Femur (tissue), 1 donor: ENCODE measurements around the gene PEAK3.

Experiments
- DNase-seq: peaks from one replicate; pipeline ENCODE4 v3.0.0-alpha.2; 2017

The PEAK3 gene

DNA sequence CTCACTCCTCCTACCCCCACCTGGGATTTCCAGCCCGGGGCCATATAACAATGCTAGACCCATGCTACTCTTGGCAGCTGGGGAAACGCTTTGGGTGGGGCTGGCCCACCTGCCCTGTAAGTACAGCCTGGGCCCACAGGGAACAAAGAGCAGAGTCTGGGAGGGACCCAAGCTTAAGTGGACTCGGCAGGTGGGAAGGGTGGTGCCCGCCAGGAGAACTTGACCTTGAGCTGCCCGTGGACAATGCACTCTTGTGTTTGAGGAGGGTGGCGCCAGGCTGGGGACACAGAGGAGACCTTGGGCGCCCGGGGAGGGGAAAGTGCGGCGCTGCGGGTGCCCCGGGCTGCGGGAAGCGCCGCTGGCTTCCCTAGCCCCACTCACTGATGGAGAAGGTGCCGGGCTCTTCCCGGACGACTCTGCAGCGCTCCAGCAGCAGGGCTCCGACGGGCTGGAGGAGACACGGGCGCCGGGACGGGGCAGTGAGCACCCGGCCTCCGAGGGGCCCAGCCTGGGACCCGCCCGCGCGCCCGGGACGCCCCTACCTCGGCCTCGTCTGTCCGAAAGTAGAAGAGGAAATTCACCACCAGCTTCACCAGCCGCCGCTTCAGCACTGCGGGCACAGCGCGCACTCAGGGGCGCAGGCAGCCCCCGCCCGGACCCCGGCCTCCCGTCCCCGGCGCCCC is 46.5 kb downstream of the PEAK3 start:
- DNase-seq = no peak

DNA sequence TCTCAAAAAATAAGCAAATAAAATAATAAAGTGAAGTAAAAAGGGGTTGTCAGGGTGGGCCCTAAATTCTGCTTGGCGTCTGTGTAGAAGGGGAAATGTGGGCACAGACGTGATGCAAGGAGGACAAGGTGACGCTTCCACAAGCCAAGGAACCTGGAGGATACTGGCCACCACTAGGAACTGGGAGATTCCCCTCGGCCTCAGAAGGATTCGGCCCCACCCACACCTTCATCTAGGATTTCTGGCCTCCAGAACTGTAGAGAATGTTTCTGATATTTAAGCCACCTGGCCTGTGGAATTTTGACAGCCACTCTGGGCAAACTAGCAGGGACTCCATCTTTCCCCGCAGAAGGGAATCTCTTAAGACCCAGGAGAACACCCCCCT is 47.0 kb downstream of the PEAK3 start:
- DNase-seq = no peak

- no peak for DNase-seq
These were observed 48.2 kb downstream of the PEAK3 start for GRCh38 chr19:2233601-2234280.

GRCh38 chr19:2232286-2233151 is 49.5 kb downstream of the PEAK3 start:
- no peak for DNase-seq

DNA sequence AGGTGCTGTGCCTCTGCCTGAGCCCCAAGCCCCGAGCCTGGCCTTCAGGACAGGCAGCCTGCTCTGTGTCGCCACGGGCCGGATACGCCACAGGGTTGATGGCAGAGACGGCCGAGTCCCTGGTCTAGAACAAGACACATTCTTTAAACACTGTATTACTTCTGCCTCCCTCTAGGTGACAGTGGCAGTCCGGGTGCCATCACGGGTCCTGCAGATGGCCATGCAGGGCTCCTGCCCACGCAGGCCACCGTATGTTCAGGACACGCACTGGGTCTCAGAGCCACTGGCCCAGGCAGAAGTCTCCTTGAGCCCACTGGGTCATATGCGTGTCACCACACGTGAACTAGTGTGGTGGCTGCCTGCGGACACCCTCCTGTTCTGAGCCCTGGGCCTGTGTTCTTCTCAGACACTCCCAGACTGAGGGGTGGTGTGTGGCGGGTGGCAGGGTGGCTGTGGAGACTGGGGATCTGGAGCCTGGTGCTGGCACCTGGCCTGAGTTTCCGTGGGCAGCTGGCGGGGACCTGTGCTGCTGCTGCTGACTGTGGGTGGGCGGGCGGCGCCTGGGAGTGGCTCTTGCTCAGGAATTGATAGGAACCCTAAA is 50.3 kb downstream of the PEAK3 start:
- no peak for DNase-seq

DNA sequence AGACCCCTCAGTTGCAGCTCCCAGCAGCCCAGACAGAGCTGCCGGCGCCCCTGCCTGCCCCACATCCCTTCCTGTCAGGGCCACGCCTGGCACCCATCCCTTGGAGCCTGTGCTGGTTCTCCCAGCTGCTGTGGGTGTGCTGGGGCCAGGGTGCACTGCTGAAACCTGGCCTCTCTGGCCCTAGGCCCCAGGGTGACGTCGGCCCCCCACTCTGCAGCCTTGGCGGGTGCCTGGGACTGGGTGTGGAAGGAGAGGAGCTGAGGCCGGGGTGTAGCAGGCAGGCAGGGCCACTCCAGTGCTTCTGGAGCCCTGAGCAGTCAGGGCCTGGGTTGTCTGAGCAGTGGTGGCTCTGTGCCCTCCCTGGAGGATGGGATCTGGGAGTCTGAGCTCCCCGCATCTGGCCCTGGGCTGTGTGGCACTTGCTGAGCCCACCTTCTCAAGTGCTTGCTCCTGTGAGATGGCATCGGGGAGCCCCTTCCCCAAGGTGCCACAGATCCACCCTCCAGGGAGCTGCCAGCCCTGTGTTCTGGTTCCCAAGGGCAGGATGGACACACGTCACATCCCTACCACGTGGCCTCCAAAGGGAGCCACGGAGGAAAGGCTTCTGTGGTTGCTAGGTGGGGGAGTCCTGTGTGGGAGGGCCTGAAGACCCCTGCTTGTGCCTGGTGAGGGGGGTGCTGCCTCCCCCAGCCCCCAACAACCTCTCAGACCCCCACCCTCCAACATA is 51.0 kb downstream of the PEAK3 start:
- no peak for DNase-seq

DNA sequence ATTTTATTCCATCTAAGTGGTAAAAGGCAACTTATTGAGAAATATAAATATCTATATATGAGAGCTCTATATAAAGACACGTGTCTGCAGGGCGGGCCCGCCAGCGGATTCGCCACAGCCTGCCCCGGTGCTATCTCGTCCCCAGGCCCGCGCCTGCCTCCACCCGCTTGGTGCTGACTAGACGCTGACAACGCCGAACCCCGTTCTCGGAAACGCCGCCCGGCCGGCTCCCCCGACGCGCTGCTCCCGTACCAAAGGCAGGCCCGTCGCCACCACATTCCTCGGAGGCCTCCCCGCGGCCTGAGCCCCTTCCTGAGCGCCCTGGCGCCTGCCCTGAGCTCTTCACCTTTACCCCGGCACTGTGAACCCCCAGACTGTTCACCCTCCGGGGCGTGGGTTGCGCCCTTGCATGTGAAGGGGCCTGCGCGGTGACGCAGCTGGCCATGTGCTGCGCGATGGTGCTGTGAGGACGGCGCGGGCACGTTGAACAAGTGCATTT is 51.9 kb downstream of the PEAK3 start:
- no peak for DNase-seq

DNA sequence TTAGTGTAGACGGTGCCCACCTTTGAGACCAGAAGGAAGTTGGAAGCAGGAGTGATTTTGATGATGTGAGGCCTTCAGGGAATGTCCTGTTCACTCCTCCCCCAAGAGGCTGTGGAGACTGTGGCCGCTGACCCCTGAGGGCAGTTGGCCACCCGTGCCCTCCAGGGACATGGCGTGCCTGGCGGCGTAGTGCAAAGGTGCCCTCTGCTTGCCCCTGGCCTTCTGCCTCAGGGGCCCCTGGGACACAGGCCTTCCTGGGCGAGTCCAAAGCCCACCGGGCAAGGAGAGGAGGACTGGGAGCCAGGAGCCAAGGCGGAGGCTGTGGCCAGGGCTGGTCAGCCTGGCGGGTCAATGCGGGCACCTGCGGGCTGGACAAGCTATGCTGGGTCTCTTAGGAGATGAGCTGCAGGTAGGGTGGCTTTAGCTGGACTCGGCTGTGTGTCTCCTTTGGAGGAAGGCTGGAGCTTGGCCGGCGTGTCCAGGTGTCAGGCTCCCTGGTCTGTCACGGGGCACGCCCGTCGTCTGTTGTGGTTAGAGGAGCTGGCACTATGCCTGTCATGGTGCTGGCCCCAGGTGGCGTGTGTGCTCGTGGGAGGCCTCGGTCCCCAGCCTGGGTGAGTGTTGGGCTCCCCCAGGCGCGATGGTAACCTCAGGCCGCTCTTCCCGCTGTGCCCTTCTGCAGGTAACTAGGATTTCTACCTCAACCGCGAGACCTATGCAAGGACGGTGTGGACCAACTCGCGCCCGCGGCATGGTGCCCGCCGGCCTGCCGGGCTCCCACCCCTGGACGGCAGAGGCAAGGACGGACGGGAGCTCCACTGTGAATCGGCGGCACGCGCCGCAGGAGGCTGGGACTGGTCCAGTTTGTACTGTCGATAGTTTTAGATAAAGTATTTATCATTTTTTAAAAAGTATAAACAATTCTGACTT is 52.6 kb downstream of the PEAK3 start:
- no peak for DNase-seq

- no peak for DNase-seq
These were observed 53.6 kb downstream of the PEAK3 start for GRCh38 chr19:2228157-2229030.

DNA sequence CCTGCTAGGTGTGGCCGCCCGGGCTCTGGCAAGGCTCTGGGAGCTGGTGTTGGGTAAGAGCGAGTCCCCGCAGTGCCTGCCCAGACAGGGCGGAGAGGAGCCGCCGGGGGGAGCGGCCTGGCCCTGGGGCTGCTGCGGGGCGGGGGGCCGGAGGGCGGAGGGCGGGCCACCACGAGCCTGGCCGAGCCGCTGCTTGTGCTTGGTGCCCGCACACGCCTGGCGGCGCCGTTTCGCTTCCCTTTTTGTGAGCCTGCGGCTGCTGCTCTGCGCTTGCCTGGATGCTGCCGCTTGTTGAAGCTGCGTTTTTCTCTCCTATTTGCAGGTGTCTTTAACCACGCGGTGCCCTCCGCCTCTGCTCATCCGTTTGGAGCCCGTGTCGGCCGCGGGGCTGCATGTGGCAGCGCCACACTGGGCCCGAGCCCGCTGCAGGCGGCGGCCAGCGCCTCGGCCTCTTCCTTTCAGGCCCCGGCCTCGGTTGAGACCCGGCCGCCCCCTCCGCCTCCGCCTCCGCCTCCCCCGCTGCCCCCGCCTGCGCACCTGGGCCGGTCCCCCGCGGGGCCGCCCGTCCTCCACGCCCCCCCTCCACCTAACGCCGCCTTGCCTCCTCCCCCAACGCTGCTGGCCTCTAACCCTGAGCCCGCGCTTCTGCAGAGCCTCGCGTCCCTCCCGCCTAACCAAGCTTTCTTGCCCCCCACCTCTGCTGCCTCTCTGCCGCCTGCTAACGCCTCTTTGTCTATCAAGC is 54.4 kb downstream of the PEAK3 start:
- no peak for DNase-seq

DNA sequence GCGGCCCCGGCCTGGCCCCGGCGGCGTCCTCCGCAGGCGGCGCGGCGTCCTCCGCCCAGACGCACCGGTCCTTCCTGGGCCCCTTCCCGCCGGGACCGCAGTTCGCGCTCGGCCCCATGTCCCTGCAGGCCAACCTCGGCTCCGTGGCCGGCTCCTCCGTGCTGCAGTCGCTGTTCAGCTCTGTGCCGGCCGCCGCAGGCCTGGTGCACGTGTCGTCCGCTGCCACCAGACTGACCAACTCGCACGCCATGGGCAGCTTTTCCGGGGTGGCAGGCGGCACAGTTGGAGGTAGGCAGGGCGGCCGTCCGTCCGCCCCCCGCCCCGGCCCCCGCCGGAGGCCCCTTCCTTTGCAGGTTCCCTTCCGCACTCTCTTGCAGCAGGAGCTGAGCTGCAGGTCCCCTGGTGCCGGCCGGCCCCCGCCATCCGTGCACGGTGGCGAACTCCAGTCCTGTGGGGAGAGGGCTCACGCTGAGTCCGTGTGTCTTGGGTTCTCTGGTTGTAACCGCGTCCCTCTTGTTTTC is 55.1 kb downstream of the PEAK3 start:
- no peak for DNase-seq

DNA sequence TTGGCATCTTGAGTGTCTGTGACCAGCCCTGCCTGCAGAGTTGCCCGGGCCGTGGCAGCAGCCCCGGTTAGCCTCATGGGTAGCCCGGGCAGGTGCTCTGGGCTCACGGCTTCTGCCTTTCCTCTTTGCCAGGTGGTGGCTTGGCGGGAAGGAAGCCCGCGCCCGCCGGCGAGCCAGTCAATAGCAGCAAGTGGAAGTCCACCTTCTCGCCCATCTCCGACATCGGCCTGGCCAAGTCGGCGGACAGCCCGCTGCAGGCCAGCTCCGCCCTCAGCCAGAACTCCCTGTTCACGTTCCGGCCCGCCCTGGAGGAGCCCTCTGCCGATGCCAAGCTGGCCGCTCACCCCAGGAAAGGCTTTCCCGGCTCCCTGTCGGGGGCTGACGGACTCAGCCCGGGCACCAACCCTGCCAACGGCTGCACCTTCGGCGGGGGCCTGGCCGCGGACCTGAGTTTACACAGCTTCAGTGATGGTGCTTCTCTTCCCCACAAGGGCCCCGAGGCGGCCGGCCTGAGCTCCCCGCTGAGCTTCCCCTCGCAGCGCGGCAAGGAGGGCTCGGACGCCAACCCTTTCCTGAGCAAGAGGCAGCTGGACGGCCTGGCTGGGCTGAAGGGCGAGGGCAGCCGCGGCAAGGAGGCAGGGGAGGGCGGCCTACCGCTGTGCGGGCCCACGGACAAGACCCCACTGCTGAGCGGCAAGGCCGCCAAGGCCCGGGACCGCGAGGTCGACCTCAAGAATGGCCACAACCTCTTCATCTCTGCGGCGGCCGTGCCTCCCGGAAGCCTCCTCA is 55.7 kb downstream of the PEAK3 start:
- DNase-seq = no peak

GRCh38 chr19:2225415-2226050 is 56.4 kb downstream of the PEAK3 start:
- no peak for DNase-seq

DNA sequence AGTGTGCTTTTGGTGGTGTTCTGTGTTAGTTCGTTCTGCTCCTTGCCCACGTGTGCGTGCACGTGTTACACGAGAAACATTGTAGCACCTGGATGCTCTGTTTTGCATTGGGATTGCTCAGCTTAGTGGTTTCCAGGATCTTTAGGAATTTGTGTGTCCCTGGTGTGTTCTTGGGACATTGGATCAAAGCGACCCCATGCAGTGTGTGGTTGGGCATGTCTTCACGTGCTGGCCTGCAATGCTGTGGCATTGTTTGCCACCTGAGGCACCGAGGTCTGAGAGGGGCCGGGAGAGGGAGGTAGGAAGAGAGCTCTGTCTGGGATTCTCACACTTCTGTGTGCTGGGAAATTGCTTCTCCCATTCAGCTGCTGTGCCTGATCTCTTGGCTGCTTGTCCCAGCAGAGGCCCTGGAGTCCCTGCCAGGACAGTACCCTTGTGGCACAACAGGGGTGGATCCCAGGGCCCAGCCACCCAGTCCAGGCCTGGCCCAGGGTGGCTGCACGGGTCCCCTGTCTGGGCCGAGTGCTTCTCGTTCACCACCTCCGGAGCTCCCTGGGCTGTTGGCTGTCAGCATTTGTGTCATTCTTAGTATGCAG is 57.1 kb downstream of the PEAK3 start:
- DNase-seq = no peak
